T-helper 2 cell (primary cell): ENCODE results near the gene SPEM2.
"Not testable (repeated sequence)": the region's sequence is repeated elsewhere in the genome, so short reads cannot be mapped to it uniquely, and the experiment has no call there.

Source experiments
- DNase-seq, 5 experiments: peaks; one replicate each; pipeline versions ENCODE4 v3.0.0 to v3.0.0-alpha.2; 2012 to 2022

The SPEM2 gene

DNA sequence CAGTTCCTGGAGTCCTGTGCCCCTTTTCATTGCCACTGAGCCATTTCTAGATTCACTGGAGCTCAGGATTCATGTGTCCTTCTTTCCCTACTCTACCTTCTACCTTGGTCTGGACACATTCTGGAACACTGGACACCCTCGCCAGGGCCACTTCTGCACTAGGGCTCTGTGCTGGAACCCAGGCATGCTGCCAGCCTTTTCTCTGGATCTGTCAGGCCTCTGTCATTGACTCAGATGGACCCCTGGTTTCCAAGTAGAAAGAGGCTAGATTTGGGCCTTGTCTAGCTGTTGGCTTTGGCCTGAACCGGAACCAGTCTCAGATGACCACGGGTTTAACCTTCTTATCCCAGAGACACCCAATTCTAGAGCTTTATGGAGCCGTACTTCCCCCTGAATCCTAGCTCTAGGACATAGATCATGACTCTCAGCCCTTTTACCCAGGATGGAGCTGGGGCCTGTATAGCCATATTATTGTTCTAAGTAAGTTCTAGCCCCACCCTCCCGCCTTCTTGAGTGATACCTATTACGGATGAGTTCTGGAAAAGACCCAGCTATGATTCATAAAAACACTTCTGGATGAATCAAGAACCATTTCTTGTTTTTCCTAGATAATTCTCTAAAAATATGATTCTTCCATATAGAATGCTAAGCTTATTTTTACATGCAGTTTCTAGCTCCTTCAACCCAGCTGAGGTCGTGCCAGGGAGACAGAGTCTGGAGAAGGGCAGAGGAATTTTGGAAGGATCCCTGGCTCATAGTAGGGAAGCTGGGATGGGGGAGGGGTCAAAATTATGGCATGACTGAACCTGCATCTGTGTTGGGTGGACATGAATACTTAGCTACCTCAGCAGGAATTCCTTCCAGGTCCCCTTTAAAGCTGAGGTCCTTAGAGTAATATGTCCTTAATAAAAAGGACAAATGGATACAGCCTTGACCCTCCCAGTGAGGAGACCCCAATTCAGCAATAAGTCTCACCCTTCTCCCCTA, 18.4 kb downstream of the SPEM2 start:
- DNase-seq = no peak

DNA sequence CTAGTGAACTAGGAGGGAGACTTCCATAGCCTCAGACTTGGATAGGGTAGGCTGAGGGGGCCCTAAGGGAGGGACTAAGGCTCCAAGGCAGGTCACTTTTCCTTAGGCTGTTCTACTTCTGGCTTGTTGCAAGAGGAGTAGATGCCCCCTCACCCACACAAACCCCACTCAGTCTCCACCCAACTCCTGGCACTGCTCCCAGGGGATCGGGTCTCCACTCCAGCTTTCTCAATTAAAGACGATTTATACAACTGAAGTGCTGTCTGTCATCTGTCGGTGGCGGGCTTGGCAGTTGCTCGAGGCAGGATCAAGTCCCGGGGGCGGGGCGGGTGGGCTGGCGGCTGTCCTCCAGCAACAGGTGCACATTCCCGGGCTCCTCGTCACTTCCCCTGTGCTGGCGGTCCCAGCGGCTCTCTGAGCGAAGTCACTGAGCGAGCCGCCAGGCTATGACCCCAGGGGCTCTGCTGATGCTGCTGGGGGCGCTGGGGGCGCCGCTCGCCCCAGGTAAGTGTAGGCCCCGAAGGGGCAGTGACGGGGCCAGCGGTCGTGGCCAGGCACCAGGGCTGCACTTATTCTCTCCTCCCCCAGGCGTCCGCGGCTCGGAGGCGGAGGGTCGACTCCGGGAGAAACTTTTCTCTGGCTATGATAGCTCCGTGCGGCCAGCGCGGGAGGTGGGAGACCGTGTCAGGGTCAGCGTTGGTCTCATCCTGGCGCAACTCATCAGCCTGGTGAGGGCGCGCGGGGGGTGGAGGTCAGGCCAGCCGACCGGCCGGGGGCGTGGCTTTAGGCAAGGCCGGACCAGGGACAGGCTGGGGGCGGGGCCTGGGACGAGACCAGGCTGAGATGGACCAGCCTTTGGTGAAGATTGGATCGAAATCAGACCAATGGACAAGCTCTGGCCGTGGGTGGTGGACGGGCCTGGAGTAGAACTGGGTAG, 19.5 kb downstream of the SPEM2 start, which contains the start of gene CHRNB1:
TSS of gene CHRNB1 (plus strand) at position 380 of the 937 bp plus-strand sequence. CDS start at position 447, 67 bp downstream.
- no peak for DNase-seq

DNA sequence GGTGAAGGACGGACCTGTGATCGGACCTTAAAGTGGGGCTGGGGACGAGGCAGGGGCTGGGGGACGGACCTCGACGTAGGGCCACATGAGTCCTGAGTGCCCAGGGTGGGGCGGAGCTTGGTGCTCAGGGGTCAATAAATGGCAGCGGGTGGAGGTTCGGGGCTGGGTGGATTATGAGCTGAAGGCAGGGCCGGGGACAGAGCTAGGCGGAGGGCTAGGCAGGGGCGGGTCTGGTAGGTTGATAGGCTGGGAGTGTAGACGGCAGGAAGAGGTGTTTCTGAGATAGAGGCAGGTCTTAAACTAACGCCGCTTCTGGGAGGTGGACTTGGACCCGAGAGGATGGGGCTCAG, 20.2 kb downstream of the SPEM2 start:
- DNase-seq = peak in 2 of 5 experiments; percentile 31 to 56

GRCh38 chr17:7448461-7448860, 23.0 kb downstream of the SPEM2 start:
- DNase-seq = no peak

GRCh38 chr17:7459961-7460545, 34.6 kb downstream of the SPEM2 start:
- no peak for DNase-seq

- DNase-seq = no peak
These were observed 35.6 kb downstream of the SPEM2 start for GRCh38 chr17:7460850-7461660.

GRCh38 chr17:7462474-7463371, 37.3 kb downstream of the SPEM2 start:
- DNase-seq = no peak

DNA sequence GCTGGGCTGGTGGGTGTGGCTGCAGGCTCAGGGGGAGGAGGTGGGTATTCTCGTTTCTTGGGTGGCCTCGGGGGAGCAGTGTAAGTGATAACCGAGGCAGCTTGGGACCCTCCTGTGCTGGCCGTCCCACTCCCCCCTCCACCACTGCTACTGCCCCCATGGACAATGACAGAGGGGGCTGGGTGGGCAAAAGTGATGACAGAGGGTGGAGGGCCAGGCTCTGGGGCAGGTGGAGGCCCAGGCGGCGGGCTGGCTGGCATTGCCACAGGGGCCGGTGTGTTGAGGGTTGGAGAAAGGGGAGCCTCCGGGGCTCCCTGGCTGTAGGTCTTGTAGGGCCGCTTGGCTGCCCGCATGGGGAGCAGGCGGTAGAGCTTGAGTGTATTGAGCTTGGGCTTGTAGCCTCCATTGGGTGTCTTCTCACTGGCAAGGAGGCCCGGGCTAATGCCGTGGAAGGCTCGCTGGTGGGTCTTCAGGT, 38.0 kb downstream of the SPEM2 start:
- DNase-seq = no peak

DNA sequence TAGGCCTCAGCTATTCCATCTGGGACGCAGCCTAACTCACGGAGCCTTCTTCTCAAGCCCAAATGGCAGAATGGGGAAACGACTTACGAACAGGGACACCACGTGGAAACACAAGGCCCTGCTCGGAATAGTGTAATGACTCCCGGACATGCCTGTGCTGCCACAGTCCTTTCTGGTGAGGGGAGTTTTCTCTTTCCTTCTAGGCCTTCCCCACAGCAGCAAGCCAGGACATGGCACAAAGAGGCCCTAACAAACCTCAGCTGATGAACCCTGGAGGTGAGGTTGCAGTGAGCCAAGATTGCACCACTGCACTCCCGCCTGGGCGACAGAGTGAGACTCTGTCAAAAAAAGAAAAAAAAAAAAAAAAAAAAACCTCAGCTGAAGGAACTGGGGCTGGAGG, 38.7 kb downstream of the SPEM2 start:
- DNase-seq = no peak

GRCh38 chr17:7465597-7466275, 40.3 kb downstream of the SPEM2 start:
- no peak for DNase-seq

- DNase-seq = no peak
These were observed 40.9 kb downstream of the SPEM2 start for GRCh38 chr17:7466318-7466638.

GRCh38 chr17:7466639-7467341, 41.4 kb downstream of the SPEM2 start:
- DNase-seq = no peak

GRCh38 chr17:7467498-7467897, 42.1 kb downstream of the SPEM2 start:
- DNase-seq = no peak

GRCh38 chr17:7468290-7468689, 42.9 kb downstream of the SPEM2 start:
- no peak for DNase-seq

DNA sequence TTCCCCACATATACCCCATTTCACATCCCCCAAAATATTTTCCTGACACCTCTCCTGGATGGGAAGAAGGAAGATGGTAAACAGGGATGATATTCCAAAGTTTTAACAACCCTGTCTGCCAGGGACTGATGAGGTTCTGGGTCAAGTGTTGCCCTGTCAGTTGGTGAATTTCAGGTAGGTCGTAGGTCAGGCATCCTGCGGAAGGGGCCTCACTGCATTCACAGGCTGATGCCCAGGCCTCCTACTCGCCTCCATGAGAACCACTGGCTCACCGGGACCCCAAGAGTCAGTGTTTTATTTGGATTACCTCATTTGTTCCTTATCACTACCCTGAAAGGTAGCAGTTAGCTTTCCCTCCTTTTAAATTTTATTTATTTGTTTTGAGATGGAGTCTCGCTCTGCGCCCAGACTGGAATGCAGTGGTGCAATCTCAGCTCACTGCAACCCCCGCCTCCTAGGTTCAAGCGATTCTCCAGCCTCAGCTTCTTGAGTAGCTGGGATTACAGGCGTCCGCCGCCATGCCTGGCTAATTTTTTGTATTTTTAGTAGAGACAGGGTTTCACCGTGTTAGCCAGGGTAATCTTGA, 43.5 kb downstream of the SPEM2 start:
- DNase-seq = no peak

DNA sequence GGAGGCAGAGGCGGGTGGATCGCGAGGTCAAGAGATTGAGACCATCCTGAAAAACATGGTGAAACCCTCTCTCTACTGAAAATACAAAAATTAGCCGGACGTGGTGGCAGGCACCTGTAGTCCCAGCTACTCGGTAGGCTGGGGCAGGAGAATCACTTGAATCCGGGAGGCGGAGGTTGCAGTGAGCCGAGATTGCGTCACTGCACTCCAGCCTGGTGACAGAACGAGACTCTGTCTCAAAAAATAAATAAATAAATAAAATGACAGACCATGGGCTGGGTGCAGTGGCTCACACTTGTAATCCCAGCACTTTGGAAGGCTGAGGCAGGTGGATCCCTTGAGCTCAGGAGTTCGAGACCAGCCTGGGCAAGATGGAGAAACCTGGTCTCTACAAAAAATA, 44.4 kb downstream of the SPEM2 start:
- DNase-seq = not testable (repeated sequence)

DNA sequence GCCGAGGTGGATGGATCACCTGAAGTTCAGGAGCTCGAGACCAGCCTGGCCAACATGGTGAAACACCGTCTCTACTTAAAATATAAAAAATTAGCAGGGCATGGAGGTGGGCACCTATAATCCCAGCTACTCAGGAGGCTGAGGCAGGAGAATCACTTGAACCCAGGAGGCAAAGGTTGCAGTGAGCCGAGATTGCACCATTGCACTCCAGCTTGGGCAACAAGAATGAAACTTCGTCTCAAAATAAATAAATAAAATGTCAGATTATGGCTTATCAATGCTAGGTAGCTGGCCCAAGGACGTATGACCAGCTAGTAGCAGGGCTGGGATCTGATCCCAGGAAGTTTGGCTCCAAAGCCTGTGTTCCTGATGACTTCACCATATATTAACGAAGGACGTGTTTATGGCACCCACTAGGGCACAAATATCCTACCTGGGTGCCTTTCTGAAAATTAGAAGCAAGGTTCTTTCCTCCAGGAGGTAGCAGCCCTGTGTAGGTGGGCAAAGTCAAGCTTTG, 45.1 kb downstream of the SPEM2 start:
- not testable (repeated sequence) for DNase-seq

GRCh38 chr17:7471729-7472128, 46.3 kb downstream of the SPEM2 start:
- no peak for DNase-seq

DNA sequence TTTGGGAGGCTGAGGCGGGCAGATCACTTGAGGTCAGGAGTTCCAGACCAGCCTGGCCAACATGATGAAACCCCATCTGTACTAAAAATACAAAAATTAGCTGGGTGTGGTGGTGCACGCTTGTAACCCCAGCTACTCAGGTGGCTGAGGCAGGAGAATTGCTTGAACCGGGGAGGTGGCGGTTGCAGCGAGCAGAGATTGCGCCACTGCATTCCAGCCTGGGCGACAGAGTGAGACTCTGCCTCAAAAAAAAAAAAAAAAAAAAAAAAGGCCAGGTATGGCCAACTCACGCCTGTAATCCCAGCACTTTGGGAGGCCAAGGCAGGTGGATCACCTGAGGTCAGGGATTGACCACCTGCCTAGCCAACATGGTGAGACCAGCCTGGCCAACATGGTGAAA, 49.4 kb downstream of the SPEM2 start:
- DNase-seq = not testable (repeated sequence)
